ENCODE data around the gene SFMBT1.
"Not testable (repeated sequence)": the region's sequence is repeated elsewhere in the genome, so short reads cannot be mapped to it uniquely, and the experiment has no call there.

- TF ChIP-seq CTCF (IDR thresholded peaks at IDR 0.05 in 2 of 3, conservative IDR thresholded peaks at IDR 0.05 in 1 of 3; ENCODE audit: borderline replicate concordance in 1 of 3, insufficient read depth in 1 of 3, low read depth in 2 of 3, low read length in 2 of 3); JUND (IDR thresholded peaks at IDR 0.05); TCF7L2 (IDR thresholded peaks at IDR 0.05; ENCODE audit: borderline replicate concordance, extremely low read depth, insufficient read depth, insufficient read length); SIN3A (IDR thresholded peaks at IDR 0.05; ENCODE audit: low read depth); CBX3 (IDR thresholded peaks at IDR 0.05; ENCODE audit: low read depth); SP1 (IDR thresholded peaks at IDR 0.05; ENCODE audit: low read depth); POLR2AphosphoS5 (IDR thresholded peaks at IDR 0.05; ENCODE audit: low read depth, low read length): not testable (repeated sequence)
Observed at GRCh38 chr3:53035018-53035417, 10.9 kb downstream of the SFMBT1 start.
